Measurements from ENCODE around the gene STOX1.
"Not testable (repeated sequence)": the region's sequence is repeated elsewhere in the genome, so short reads cannot be mapped to it uniquely, and the experiment has no call there.

STOX1 gene

GRCh38 chr10:68831961-68832455, 4.7 kb downstream of the STOX1 start:
- DNase-seq: no peak

GRCh38 chr10:68832601-68833000, 5.3 kb downstream of the STOX1 start:
- DNase-seq: no peak

GRCh38 chr10:68837626-68838322, 10.4 kb downstream of the STOX1 start:
- DNase-seq: no peak

GRCh38 chr10:68840650-68841049, 13.3 kb downstream of the STOX1 start:
- not testable (repeated sequence) for DNase-seq

- DNase-seq: no peak
These were observed 20.9 kb downstream of the STOX1 start for GRCh38 chr10:68848281-68848680.

GRCh38 chr10:68848806-68849205, 21.5 kb downstream of the STOX1 start:
- DNase-seq: no peak

- DNase-seq: no peak
These were observed 29.0 kb downstream of the STOX1 start for GRCh38 chr10:68856352-68856751.

GRCh38 chr10:68857005-68857404, 29.7 kb downstream of the STOX1 start:
- no peak for DNase-seq

GRCh38 chr10:68861253-68861652, 33.9 kb downstream of the STOX1 start:
- no peak for DNase-seq

GRCh38 chr10:68864611-68865010, 37.3 kb downstream of the STOX1 start:
- no peak for DNase-seq

GRCh38 chr10:68868173-68868572, 40.8 kb downstream of the STOX1 start:
- not testable (repeated sequence) for DNase-seq

- DNase-seq: no peak
These were observed 42.3 kb downstream of the STOX1 start for GRCh38 chr10:68869623-68870022.

GRCh38 chr10:68870061-68870460, 42.7 kb downstream of the STOX1 start:
- no peak for DNase-seq

- no peak for DNase-seq
These were observed 43.3 kb downstream of the STOX1 start for GRCh38 chr10:68870545-68871104.

- DNase-seq: no peak
These were observed 43.9 kb downstream of the STOX1 start for GRCh38 chr10:68871105-68871711.

- no peak for DNase-seq
These were observed 44.5 kb downstream of the STOX1 start for GRCh38 chr10:68871731-68872342.

- no peak for DNase-seq
These were observed 49.2 kb downstream of the STOX1 start for GRCh38 chr10:68876246-68877138.

- no peak for DNase-seq
These were observed 50.3 kb downstream of the STOX1 start for GRCh38 chr10:68877482-68878110.

- no peak for DNase-seq
These were observed 51.2 kb downstream of the STOX1 start for GRCh38 chr10:68878496-68878895.

- no peak for DNase-seq
These were observed 52.3 kb downstream of the STOX1 start for GRCh38 chr10:68879628-68880027.

- no peak for DNase-seq
These were observed 52.9 kb downstream of the STOX1 start for GRCh38 chr10:68880181-68880580.

GRCh38 chr10:68895041-68895440, 67.7 kb downstream of the STOX1 start:
- no peak for DNase-seq

Measured in activated effector memory CD4-positive, alpha-beta T cell treated with anti-CD3 and anti-CD28 coated beads, Interleukin-2, amount 50 U/mL, for 16 hours (primary cell).